GM18870 (cell line): ENCODE measurements around the gene TIMM21.
A peak's percentile ranks its signal among the peaks of the same experiment; 100 is the strongest.

ENCODE experiments used
- ATAC-seq: cut with Tn5 transposase; IDR thresholded peaks from one replicate; pipeline ENCODE4 v1.9.1; 2021; ENCODE audit warnings: moderate library complexity; ENCODE audit not compliant: unreplicated experiment

Gene TIMM21

GRCh38 chr18:74147779-74148542 is at the start of gene TIMM21, which contains the start of gene FBXO15:
Gene TIMM21, plus strand, starts transcription at chr18:74148523. Its CDS starts 286 bp downstream, at chr18:74148809.
Gene FBXO15, minus strand, starts transcription at chr18:74147834. Its CDS starts 49 bp downstream, at chr18:74147785.
- ATAC-seq = peak; percentile 88

GRCh38 chr18:74108460-74108859 is 39.9 kb upstream of the TIMM21 start:
- ATAC-seq = no peak

- no peak for ATAC-seq
Observed at GRCh38 chr18:74110149-74110548, 38.2 kb upstream of the TIMM21 start.

GRCh38 chr18:74110976-74111375 is 37.3 kb upstream of the TIMM21 start:
- no peak for ATAC-seq

- ATAC-seq = no peak
Observed at GRCh38 chr18:74113711-74114110, 34.6 kb upstream of the TIMM21 start.

GRCh38 chr18:74114116-74114515 is 34.2 kb upstream of the TIMM21 start:
- no peak for ATAC-seq

GRCh38 chr18:74115046-74115445 is 33.3 kb upstream of the TIMM21 start:
- ATAC-seq = no peak

GRCh38 chr18:74116633-74117554 is 31.4 kb upstream of the TIMM21 start:
- no peak for ATAC-seq

GRCh38 chr18:74123200-74123599 is 25.1 kb upstream of the TIMM21 start:
- no peak for ATAC-seq

GRCh38 chr18:74124642-74125041 is 23.7 kb upstream of the TIMM21 start:
- ATAC-seq = no peak

- ATAC-seq = no peak
Observed at GRCh38 chr18:74126684-74127655, 21.4 kb upstream of the TIMM21 start.

GRCh38 chr18:74128159-74128558 is 20.2 kb upstream of the TIMM21 start:
- no peak for ATAC-seq

- no peak for ATAC-seq
Observed at GRCh38 chr18:74131124-74131523, 17.2 kb upstream of the TIMM21 start.

GRCh38 chr18:74132201-74132600 is 16.1 kb upstream of the TIMM21 start:
- ATAC-seq = no peak

GRCh38 chr18:74137920-74138538 is 10.3 kb upstream of the TIMM21 start:
- ATAC-seq = no peak

- no peak for ATAC-seq
Observed at GRCh38 chr18:74139411-74139810, 8.9 kb upstream of the TIMM21 start.

- ATAC-seq = peak; percentile 59
Observed at GRCh38 chr18:74139888-74140287, 8.4 kb upstream of the TIMM21 start.

GRCh38 chr18:74140582-74140981 is 7.7 kb upstream of the TIMM21 start:
- no peak for ATAC-seq

- no peak for ATAC-seq
Observed at GRCh38 chr18:74141667-74142066, 6.7 kb upstream of the TIMM21 start.

- no peak for ATAC-seq
Observed at GRCh38 chr18:74142252-74142651, 6.1 kb upstream of the TIMM21 start.
